Ectodermal cell (in vitro differentiated cells): ENCODE data around the gene BLVRB.
"Not testable (repeated sequence)": the region's sequence is repeated elsewhere in the genome, so short reads cannot be mapped to it uniquely, and the experiment has no call there.

Source experiments
- H3K27ac ChIP-seq: 2 replicates; pipeline ENCODE4 v1.7.0; 2013; ENCODE audit warnings: mild to moderate bottlenecking, low read depth, low read length; ENCODE audit not compliant: insufficient read depth, poor library complexity, severe bottlenecking
- H3K27me3 ChIP-seq: 2 replicates; pipeline ENCODE4 v1.7.0; 2013; ENCODE audit warnings: mild to moderate bottlenecking, low read length; ENCODE audit not compliant: insufficient read depth, control insufficient read depth, poor library complexity, severe bottlenecking
- H3K36me3 ChIP-seq: one replicate; pipeline ENCODE4 v1.7.0; 2013; ENCODE audit warnings: low read length; ENCODE audit not compliant: control insufficient read depth, insufficient read depth
- H3K4me1 ChIP-seq: one replicate; pipeline ENCODE4 v1.7.0; 2013; ENCODE audit warnings: low read length; ENCODE audit not compliant: control insufficient read depth, insufficient read depth
- H3K4me3 ChIP-seq: 2 replicates; pipeline ENCODE4 v1.7.0; 2013; ENCODE audit warnings: low read depth, low read length, control low read depth; ENCODE audit not compliant: insufficient read depth
- H3K9me3 ChIP-seq: 2 replicates; pipeline ENCODE4 v1.7.0; 2013; ENCODE audit warnings: mild to moderate bottlenecking, low read length, moderate library complexity; ENCODE audit not compliant: control insufficient read depth
- WGBS, 2 experiments: methylation state at CpG; one replicate each; pipeline ENCODE4 v1.1.7; 2013; ENCODE audit warnings: missing lambda C conversion rate in 2 of 2; 5-methylcytosine and 5-hydroxymethylcytosine counted together

BLVRB gene

GRCh38 chr19:40465025-40465556 is 454 bp downstream of the BLVRB start:
- Histone ChIP-seq H3K4me3 (peak overlapping the region; percentile 51), H3K27ac (no peak overlapping the region), H3K4me1 (peaks cover 4% of the 10 kb centered on the region), H3K36me3 (no peaks in the 10 kb centered on the region), H3K27me3 (peaks cover 44% of the 10 kb centered on the region), H3K9me3 (no peaks in the 10 kb centered on the region)
- WGBS, 2 experiments, result 25 to 29% methylated on average over 11 of the region's 11 CpGs

DNA sequence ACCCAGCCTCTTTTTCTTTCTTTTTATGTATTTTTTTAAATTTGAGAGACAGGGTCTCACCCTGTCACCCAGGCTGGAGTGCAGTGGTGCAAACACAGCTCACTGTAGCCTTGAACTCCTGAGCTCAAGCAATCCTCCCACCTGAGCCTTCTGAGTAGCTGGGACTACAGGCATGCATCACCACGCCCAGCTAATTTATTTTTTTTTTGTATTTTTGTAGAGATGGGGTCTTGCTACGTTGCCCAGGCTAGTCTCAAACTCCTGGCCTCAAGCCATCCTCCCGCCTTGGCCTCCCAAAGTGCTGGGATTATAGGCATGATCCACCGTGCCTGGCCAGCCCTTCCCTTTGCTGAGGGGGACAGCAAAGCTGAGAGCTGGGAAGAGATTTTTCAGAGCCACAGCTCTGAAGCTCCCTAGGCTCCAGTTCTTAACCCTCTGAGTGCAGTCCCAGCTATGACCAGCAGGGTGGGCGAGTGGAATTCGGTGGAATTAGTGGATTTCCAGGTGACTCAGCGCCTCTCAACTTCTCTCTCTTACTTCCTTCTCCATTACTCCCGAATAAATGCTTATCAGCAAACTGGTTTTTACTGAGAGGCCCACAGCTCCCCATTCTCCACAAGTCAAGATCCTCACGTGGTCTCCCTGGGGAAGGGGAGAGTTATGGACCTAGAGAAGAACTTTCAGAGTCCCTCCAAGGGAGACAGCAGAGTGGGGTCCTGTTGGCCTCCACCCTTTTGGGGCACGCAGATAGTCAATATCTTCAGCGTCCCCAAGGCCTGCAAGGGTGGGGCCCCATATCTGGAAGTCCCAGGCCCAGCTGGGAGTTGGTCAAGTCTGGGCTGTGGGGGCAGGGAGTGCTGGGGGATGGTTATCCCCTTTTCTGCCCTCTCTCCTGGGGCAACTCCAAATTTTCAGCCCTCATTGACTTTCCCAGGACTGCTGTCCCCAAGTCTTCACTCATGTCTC is 1.2 kb downstream of the BLVRB start:
- Histone ChIP-seq H3K27me3 (peaks cover 44% of the 10 kb centered on the region), H3K27ac (no peak overlapping the region), H3K9me3 (no peaks in the 10 kb centered on the region), H3K4me1 (peaks cover 4% of the 10 kb centered on the region), H3K4me3 (peak overlapping the region; percentile 6), H3K36me3 (no peaks in the 10 kb centered on the region)
- WGBS, 2 experiments, result 41 to 43% methylated on average over 11 of the region's 11 CpGs

DNA sequence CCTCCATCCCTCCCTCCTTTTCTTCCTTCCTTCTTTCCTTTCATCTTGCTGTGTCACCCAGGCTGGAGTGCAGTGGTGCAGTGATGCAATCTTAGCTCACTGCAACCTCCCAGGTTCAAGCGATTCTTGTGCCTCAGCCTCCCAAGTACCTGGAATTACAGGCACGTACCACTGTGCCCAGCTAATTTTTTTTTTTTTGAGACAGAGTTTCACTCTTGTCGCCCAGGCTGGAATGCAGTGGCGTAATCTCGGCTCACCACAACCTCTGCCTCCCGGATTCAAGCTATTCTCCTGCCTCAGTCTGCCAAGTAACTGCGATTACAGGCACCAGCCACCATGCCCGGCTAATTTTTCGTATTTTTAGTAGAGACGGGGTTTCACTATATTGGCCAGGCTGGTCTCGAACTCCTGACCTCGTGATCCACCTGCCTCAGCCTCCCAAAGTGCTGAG is 1.9 kb downstream of the BLVRB start:
- peaks cover 38% of the 10 kb centered on the region for H3K27me3 ChIP-seq
- not testable (repeated sequence) for H3K9me3 ChIP-seq, H3K4me3 ChIP-seq, H3K4me1 ChIP-seq, H3K36me3 ChIP-seq, H3K27ac ChIP-seq
- 87 to 89% methylated on average over 12 of the region's 12 CpGs for WGBS, 2 experiments

GRCh38 chr19:40461669-40462221 is 3.8 kb downstream of the BLVRB start:
- no peaks in the 10 kb centered on the region for H3K4me1 ChIP-seq
- WGBS, 2 experiments, result 86 to 90% methylated on average over 7 of the region's 7 CpGs
- no peaks in the 10 kb centered on the region for H3K36me3 ChIP-seq
- no peak overlapping the region for H3K27ac ChIP-seq
- peaks cover 19% of the 10 kb centered on the region for H3K27me3 ChIP-seq
- no peak overlapping the region for H3K4me3 ChIP-seq
- H3K9me3 ChIP-seq, result no peaks in the 10 kb centered on the region

DNA sequence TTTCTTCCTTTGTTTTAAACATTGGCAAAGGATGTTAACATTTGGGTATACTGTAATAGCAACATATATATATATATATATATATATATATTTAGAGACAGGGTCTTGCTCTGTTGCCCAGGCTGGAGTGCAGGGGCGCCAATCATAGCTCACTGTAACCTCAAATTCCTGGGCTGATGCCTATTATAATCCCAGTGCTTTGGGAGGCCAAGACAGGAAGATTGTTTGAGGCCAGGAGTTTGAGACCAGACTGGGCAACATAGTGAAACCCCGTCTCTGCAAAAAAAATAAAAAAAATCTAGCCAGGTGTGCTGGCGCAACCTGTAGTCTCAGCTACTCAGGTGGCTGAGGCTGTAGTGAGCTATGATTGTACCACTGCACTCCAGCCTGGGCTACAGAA is 5.4 kb downstream of the BLVRB start:
- H3K27ac ChIP-seq, result no peak overlapping the region
- H3K27me3 ChIP-seq, result peaks cover 9% of the 10 kb centered on the region
- 88 to 95% methylated on average over 3 of the region's 3 CpGs for whole genome bisulfite sequencing, 2 experiments
- no peaks in the 10 kb centered on the region for H3K36me3 ChIP-seq
- no peaks in the 10 kb centered on the region for H3K4me1 ChIP-seq
- H3K9me3 ChIP-seq, result no peaks in the 10 kb centered on the region
- H3K4me3 ChIP-seq, result no peak overlapping the region

DNA sequence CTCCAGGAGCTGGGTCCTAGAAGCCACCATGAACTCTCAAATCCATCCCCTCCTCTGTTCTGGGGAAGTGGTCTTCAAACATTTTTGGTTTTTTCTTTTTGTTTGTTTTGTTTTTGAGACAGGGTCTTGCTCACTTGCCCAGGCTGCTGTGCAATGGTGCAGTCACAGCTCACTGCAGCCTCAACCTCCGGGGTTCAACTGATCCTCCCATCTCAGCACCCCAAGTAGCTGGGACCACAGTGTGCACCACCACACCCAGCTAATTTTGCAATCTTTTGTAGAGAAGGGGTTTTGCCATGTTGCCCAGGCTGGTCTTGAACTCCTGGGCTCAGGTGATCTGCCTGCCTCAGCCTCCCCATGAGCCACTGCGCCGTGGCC is 7.0 kb downstream of the BLVRB start:
- H3K4me1 ChIP-seq, result no peaks in the 10 kb centered on the region
- no peak overlapping the region for H3K4me3 ChIP-seq
- no peak overlapping the region for H3K27ac ChIP-seq
- no peaks in the 10 kb centered on the region for H3K9me3 ChIP-seq
- no peaks in the 10 kb centered on the region for H3K36me3 ChIP-seq
- H3K27me3 ChIP-seq, result no peaks in the 10 kb centered on the region
- 90 to 93% methylated on average over 3 of the region's 3 CpGs for WGBS, 2 experiments

DNA sequence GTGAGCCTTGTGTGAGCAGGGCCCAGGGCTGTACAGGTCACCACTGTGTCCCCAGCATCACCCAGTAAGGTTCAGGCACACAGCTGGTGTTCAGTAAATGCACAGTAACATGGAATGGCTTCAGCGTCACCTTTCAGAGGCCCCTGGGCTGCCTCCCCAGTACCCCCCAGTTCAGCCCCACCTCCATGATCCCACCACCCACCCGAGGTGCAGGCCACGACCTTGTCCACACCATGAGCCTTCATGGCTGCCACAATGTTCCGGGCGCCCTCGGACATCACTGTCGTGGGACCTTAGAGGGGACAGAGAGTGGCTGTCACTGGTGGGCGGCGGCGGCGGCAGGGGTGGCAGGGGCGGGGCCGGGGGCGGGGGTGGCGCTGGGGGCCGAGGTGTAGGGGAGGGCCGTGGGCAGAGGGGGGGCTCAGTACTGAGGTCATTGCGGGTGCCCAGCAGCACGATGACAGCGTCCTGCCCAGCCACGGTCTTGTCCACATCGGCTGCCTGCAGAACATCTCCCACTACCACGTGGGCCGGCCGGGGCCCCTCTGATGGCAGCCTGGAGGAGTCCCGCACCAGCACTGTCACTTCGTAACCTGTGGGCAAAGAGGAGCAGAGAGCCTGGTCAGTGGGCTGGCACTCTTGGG is 7.5 kb downstream of the BLVRB start:
- Histone ChIP-seq H3K9me3 (no peaks in the 10 kb centered on the region), H3K4me1 (no peaks in the 10 kb centered on the region), H3K27me3 (no peaks in the 10 kb centered on the region), H3K36me3 (no peaks in the 10 kb centered on the region), H3K4me3 (no peak overlapping the region), H3K27ac (no peak overlapping the region)
- 89 to 94% methylated on average over 27 of the region's 27 CpGs for WGBS, 2 experiments

DNA sequence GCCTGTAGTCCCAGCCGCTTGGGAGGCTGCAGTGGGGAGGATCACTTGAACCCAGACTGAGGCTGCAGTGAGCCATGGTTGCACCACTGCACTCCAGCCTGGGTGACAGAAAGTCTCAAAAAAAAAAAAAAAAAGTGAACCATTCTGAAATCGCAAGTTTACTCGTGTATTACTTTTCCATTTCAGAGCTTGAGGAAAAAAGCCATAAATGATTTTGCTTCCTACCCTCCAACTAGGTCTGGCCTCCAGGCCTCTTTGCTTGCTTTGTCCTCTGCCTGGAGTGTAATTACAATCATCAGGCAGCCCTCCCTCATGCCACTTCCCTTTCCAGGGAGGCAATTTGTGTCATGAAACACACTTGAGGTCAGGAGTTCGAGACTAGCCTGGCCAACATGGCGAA is 8.5 kb downstream of the BLVRB start:
- Histone ChIP-seq H3K36me3 (no peaks in the 10 kb centered on the region), H3K27ac (no peak overlapping the region), H3K4me1 (no peaks in the 10 kb centered on the region), H3K4me3 (no peak overlapping the region), H3K9me3 (no peaks in the 10 kb centered on the region), H3K27me3 (no peaks in the 10 kb centered on the region)
- 91 to 94% methylated on average over 5 of the region's 5 CpGs for WGBS, 2 experiments

DNA sequence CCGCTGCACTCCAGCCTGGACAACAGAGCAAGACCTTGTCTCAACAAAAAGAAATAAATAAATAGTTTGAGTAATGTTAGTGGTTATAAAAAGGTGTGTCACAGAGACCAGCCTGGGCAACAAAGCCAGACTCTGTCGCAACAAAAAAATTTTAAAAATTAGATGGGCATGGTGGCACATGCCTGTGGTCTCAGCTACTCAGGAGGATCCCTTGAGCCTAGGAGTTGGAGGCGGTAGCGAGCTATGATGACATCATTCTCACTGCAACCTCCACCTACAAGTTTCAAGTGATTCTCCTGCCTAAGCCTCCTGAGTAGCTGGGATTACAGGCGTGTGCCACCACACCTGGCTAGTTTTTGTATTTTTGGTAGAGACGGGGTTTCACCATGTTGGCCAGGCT is 11.6 kb downstream of the BLVRB start:
- not testable (repeated sequence) for H3K9me3 ChIP-seq, H3K36me3 ChIP-seq, H3K27ac ChIP-seq, H3K4me1 ChIP-seq, H3K27me3 ChIP-seq, H3K4me3 ChIP-seq
- 93 to 95% methylated on average over 6 of the region's 6 CpGs for whole genome bisulfite sequencing, 2 experiments

DNA sequence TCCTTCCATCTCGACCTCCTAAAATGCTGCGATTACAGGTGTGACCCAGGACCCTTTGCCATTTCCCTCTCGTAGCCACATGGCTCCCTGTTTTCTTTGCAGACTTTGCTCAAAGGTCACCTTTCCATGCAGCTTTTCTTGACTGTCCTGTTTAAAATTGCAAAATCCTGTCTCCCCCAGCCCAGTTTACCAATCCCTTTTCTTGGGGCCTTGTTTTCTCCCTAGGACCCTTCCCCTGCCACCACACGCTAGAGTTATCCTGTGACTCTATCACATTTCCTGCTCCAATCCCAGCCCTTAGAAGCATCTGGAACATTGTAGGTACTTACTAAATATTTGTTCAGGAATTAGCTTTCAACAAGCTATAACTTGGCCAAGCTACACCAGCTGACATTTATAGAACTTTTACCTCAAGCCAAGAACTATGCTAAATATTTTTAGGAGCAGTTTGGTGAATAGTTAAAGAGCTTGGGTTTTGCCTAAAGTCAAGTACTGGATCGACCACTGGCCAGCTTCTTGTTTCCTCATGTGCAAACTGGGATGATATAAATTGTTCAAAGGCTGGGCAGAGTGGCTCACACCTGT is 12.3 kb downstream of the BLVRB start:
- H3K27ac ChIP-seq, result no peak overlapping the region
- H3K4me3 ChIP-seq, result no peak overlapping the region
- WGBS, 2 experiments, result 89 to 96% methylated on average over 5 of the region's 5 CpGs
- H3K4me1 ChIP-seq, result no peaks in the 10 kb centered on the region
- H3K27me3 ChIP-seq, result no peaks in the 10 kb centered on the region
- H3K36me3 ChIP-seq, result no peaks in the 10 kb centered on the region
- no peaks in the 10 kb centered on the region for H3K9me3 ChIP-seq
